NT2/D1 (cell line): ENCODE results near the gene LSM10.

Experiments used
- YY1 ChIP-seq: IDR thresholded peaks from 2 replicates; pipeline ENCODE4 v1.6.1; 2011; ENCODE audit not compliant: insufficient read length, insufficient read depth
- ZNF274 ChIP-seq: IDR thresholded peaks from 2 replicates; pipeline ENCODE4 v1.6.1; 2011; ENCODE audit warnings: mild to moderate bottlenecking, low read depth, low read length

GRCh38 chr1:36344395-36344680 lies 53.4 kb downstream of the LSM10 start:
- TF ChIP-seq YY1 (no peak), ZNF274 (no peak)
